GM12878 (cell line): ENCODE measurements around the gene CCL2. TPM values are rescaled to one million over a fixed set of nuclear protein-coding genes. Genes with fewer than 3 reads are reported as not detected.

Experiments
- ATAC-seq: fragments of 200-7000 bp; cut with Tn5 transposase; 3 replicates; pipeline ENCODE4 v1.9.1; 2020; ENCODE audit warnings: mild to moderate bottlenecking, moderate library complexity
- BruUV-seq: library from RNA; stranded (reverse); fragments of 400-500 nt; replicated peaks from 2 replicates; lab custom pipeline; 2021; lab: Mats Ljungman, UMichigan
- CTCF ChIA-PET: fragments of 300-600 bp; sonication (Branson Sonifier 250); formaldehyde crosslinking; extraction: SDS; loops from one replicate; lab custom pipeline; 2021; ENCODE audit warnings: inconsistent platforms; lab: Yijun Ruan, JAX
- POLR2A ChIA-PET: fragments of 350-600 bp; formaldehyde crosslinking; extraction: SDS; loops from one replicate; lab custom pipeline; 2021; ENCODE audit warnings: inconsistent platforms; lab: Charles Lee
- RAD21 ChIA-PET: fragments of 300-600 bp; sonication (Branson Sonifier 250); formaldehyde crosslinking; loops from one replicate; lab custom pipeline; 2023; ENCODE audit warnings: antibody characterized with exemption; ENCODE audit not compliant: unreplicated experiment; lab: Charles Lee
- SMC1A ChIA-PET: fragments of 300-600 bp; sonication (Branson Sonifier 250); formaldehyde crosslinking; loops from one replicate; lab custom pipeline; 2023; ENCODE audit not compliant: unreplicated experiment, uncharacterized antibody; lab: Charles Lee
- DNase-seq: peaks from one replicate; pipeline ENCODE4 v3.0.0-alpha.2; 2011; ENCODE audit warnings: low read depth, low spot score
- FAIRE-seq: peaks from 3 replicates; lab custom pipeline; 2011; peaks lifted over from hg19 to GRCh38; lab: Jason Lieb, UNC
- H2AFZ ChIP-seq: 2 replicates; pipeline ENCODE4 v1.6.0; 2011; ENCODE audit warnings: low read depth, low read length, control low read depth; ENCODE audit not compliant: control insufficient read depth
- H3K27ac ChIP-seq: 2 replicates; pipeline ENCODE4 v1.5.1; 2011; ENCODE audit warnings: control low read depth; ENCODE audit not compliant: control insufficient read depth, insufficient read depth
- H3K27me3 ChIP-seq, 2 experiments: replicated peaks in 1 of 2; 2 replicates each; pipeline versions ENCODE4 v1.6.0 to v1.6.1; 2011; ENCODE audit warnings: low read length in 1 of 2; ENCODE audit not compliant: control insufficient read depth in 2 of 2, insufficient read depth in 2 of 2
- H3K36me3 ChIP-seq, 2 experiments: 2 replicates each; pipeline ENCODE4 v1.5.1; 2011; ENCODE audit warnings: low read length in 1 of 2; ENCODE audit not compliant: control insufficient read depth in 2 of 2, insufficient read depth in 2 of 2
- H3K4me1 ChIP-seq: 2 replicates; pipeline ENCODE4 v1.6.1; 2011; ENCODE audit warnings: mild to moderate bottlenecking, low read length, moderate library complexity, mixed read lengths; ENCODE audit not compliant: control insufficient read depth, insufficient read depth
- H3K4me2 ChIP-seq: 2 replicates; pipeline ENCODE4 v1.6.0; 2011; ENCODE audit warnings: control low read depth; ENCODE audit not compliant: control insufficient read depth, insufficient read depth
- H3K4me3 ChIP-seq: fragments of 200-600 bp; sonication (generic); 2 replicates; pipeline ENCODE4 v1.5.1; 2016
- H3K79me2 ChIP-seq: 2 replicates; pipeline ENCODE4 v1.6.0; 2011; ENCODE audit warnings: low read length; ENCODE audit not compliant: control insufficient read depth, insufficient read depth
- H3K9ac ChIP-seq: 2 replicates; pipeline ENCODE4 v1.8.0; 2011; ENCODE audit warnings: low read length, control low read depth, mixed read lengths; ENCODE audit not compliant: control insufficient read depth, insufficient read depth
- H3K9me3 ChIP-seq: replicated peaks from 3 replicates; pipeline ENCODE4 v1.5.1; 2011; ENCODE audit warnings: mild to moderate bottlenecking, low read length; ENCODE audit not compliant: control insufficient read depth, insufficient read depth
- H4K20me1 ChIP-seq: 2 replicates; pipeline ENCODE4 v1.6.0; 2011; ENCODE audit not compliant: control insufficient read depth, insufficient read depth
- CBFB ChIP-seq: IDR thresholded peaks from 2 replicates; pipeline ENCODE4 v1.6.1; 2016; ENCODE audit warnings: antibody characterized with exemption, low read depth
- CHD1 ChIP-seq: IDR thresholded peaks from 2 replicates; pipeline ENCODE4 v1.6.1; 2012; ENCODE audit warnings: low read depth, low read length, improper control_type of control experiment
- CHD2 ChIP-seq: IDR thresholded peaks from 2 replicates; pipeline ENCODE4 v1.6.1; 2011; ENCODE audit warnings: low read depth, low read length, improper control_type of control experiment, borderline replicate concordance
- CREB1 ChIP-seq: IDR thresholded peaks from 2 replicates; pipeline ENCODE4 v1.6.1; 2012; ENCODE audit warnings: low read depth, mild to moderate bottlenecking, inconsistent platforms
- FOXK2 ChIP-seq: fragments of 450-650 bp; IDR thresholded peaks from 2 replicates; pipeline ENCODE4 v1.6.1; 2017; ENCODE audit warnings: mild to moderate bottlenecking, moderate library complexity
- IKZF1 ChIP-seq: fragments of 450-650 bp; conservative IDR thresholded peaks from 2 replicates; pipeline ENCODE4 v1.6.1; 2017; ENCODE audit warnings: antibody characterized with exemption, mild to moderate bottlenecking
- NFYB ChIP-seq: IDR thresholded peaks from 2 replicates; pipeline ENCODE4 v1.6.1; 2011; ENCODE audit warnings: low read depth, mild to moderate bottlenecking, low read length, improper control_type of control experiment, moderate library complexity; ENCODE audit not compliant: insufficient read depth
- NRF1 ChIP-seq: conservative IDR thresholded peaks from 2 replicates; pipeline ENCODE4 v1.6.1; 2011; ENCODE audit warnings: mild to moderate bottlenecking, low read depth, low read length, improper control_type of control experiment
- PML ChIP-seq: IDR thresholded peaks from 2 replicates; pipeline ENCODE4 v1.6.1; 2012; ENCODE audit warnings: low read length, inconsistent platforms
- POU2F2 ChIP-seq: IDR thresholded peaks from 3 replicates; pipeline ENCODE4 v1.6.1; 2011; ENCODE audit warnings: low read depth, mild to moderate bottlenecking, low read length, borderline replicate concordance
- RELA ChIP-seq: fragments of 450-650 bp; IDR thresholded peaks from 2 replicates; pipeline ENCODE4 v1.8.0; 2014; ENCODE audit warnings: borderline replicate concordance; ENCODE audit not compliant: partially characterized antibody
- WGBS: methylation state at CpG from one replicate; pipeline ENCODE4 v1.1.6; 2016; ENCODE audit warnings: low lambda C conversion rate; ENCODE audit not compliant: insufficient replicate concordance, insufficient coverage; ENCODE audit errors: missing lambda C conversion rate; 5-methylcytosine and 5-hydroxymethylcytosine counted together
- in situ Hi-C: fragments of 300-500 bp; cut with MboI; formaldehyde crosslinking; loops from 9 replicates; pipeline ENCODE4 v1.14.3; 2018; ENCODE audit warnings: mixed read lengths
- intact Hi-C: fragments of 100-400 bp; cut with micrococcal nuclease; formaldehyde crosslinking; loops from one replicate; pipeline ENCODE4 v1.14.2; 2022; ENCODE audit not compliant: unreplicated experiment
- polyA plus RNA-seq, 11 experiments: library from polyadenylated mRNA; depleted of rRNA in 4 of 11; unstranded in 6 of 11; stranded (reverse) in 5 of 11; fragments of >200 nt; fragmentation: Nextera tagmentation in 4 of 11; fragmentation: Illumina TruSeq in 1 of 11; extraction: Ambion mirVana in 4 of 11; extraction: Trizol in 1 of 11; gene quantifications; 1 replicate in 1 of 11; 2 replicates in 10 of 11; pipeline versions ENCODE4 v1.2.1 to v1.2.3, GENCODE V29; 2011 to 2016; ENCODE audit warnings: inconsistent platforms in 2 of 11, missing spikeins in 2 of 11, low read depth in 1 of 11
- total RNA-seq, 4 experiments: library from RNA; depleted of rRNA in 3 of 4; stranded (reverse); fragments of >200 nt in 3 of 4; fragmentation: Illumina TruSeq in 1 of 4; extraction: Trizol in 1 of 4; gene quantifications; 2 replicates each; pipeline versions ENCODE4 v1.2.1 to v1.2.3, GENCODE V29; 2013 to 2021
- TF ChIP-seq, protein P1 (sequence below): fragments of 450-650 bp; IDR thresholded peaks from 2 replicates; pipeline ENCODE4 v1.6.1; 2017; ENCODE audit warnings: mild to moderate bottlenecking, low read depth, inconsistent platforms; ENCODE audit not compliant: poor library complexity, severe bottlenecking
- TF ChIP-seq, protein P2 (sequence below): fragments of 450-650 bp; IDR thresholded peaks from 2 replicates; pipeline ENCODE4 v1.6.1; 2017; ENCODE audit warnings: mild to moderate bottlenecking

Gene CCL2
- total and polyA plus RNA-seq, 10 of the 15 experiments (the other 5 are each of a cell fraction or from before 2014, with no cell fraction given), result 0.16 to 0.18 TPM; not detected in 8

DNA sequence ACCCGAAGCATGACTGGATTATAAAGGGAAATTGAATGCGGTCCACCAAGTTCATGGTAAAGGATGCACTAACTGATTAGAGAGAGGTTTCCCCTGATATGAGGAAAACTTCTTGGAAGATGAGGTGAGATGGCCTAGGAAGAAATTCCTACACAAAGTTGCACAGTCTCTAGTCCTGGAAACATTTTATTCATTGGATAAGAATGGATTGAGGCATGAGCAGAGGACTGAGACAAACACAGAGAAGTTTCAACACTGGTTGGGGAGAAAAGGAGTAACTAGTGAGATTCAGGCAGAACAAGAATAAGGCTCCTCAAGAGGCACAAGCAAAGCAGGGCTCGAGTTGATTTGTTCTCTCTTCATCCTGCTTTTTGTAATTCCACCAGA lies 2.0 kb upstream of the CCL2 start:
- ChIA-PET RAD21 (no interaction called here), SMC1A (no interaction called here), POLR2A (no interaction called here), CTCF (interaction anchor here (1.6 to 1.9 kb wide), 2 partner anchors 52 to 109 kb away, joined by 5 to 6 read pairs; no protein-coding TSS in a partner anchor)
- FAIRE-seq (no peak), DNase-seq (no peak), ATAC-seq (no peak)
- no peak overlapping the region for H3K4me3 ChIP-seq
- H4K20me1 ChIP-seq, result no peaks in the 10 kb centered on the region; the same call in 1 of the 2 replicates
- in situ Hi-C loops, result no loop called here
- TF ChIP-seq CBFB (no peak), POU2F2 (no peak), NRF1 (no peak), CHD1 (no peak), CHD2 (no peak), RELA (no peak), IKZF1 (no peak), NFYB (no peak)
- H3K27ac ChIP-seq, result no peak overlapping the region
- BruUV-seq, result no TSS peak
- H3K9ac ChIP-seq, result no peak overlapping the region
- H3K79me2 ChIP-seq, result no peaks in the 10 kb centered on the region
- H3K4me2 ChIP-seq, result no peak overlapping the region
- H3K36me3 ChIP-seq, result no peaks in the 10 kb centered on the region
- peaks cover 1 to 17% of the 10 kb centered on the region in 2 experiments; a peak in 3 of 4 replicates for H3K27me3 ChIP-seq
- no peaks in the 10 kb centered on the region for H3K9me3 ChIP-seq
- H3K4me1 ChIP-seq, result peaks cover 16% of the 10 kb centered on the region
- intact Hi-C loops, result no loop called here
- H2AFZ ChIP-seq, result no peak overlapping the region
- WGBS, result 37% methylated on average over 3 of the region's 3 CpGs

DNA sequence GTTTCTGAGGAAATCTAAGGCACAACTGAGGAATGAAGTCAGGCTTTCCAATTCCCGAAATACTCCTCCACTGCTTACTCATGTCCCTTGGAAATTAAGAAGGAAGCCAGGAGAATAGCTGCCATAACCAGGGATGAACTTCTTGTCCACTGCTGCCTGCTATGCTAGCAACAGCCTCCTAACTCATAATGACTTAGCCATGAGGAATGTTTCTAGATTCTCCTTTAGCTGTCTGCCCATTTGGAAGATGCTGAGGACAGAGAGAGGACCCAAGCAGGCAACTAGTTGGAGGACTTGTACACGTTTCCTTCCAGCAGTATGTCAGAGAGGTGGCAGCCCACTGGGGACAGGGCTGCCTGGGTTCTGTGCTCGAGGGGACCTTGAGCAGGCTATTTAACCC lies 939 bp upstream of the CCL2 start:
- ChIA-PET POLR2A (no interaction called here), RAD21 (no interaction called here), CTCF (interaction anchor here (1.1 kb wide), 1 partner anchor 108 kb away, joined by 3 read pairs; no protein-coding TSS in a partner anchor), SMC1A (no interaction called here)
- no peak for DNase-seq
- H3K9me3 ChIP-seq, result no peaks in the 10 kb centered on the region
- peaks cover 1 to 17% of the 10 kb centered on the region in 2 experiments; a peak in 3 of 4 replicates for H3K27me3 ChIP-seq
- H2AFZ ChIP-seq, result no peak overlapping the region
- FAIRE-seq, result no peak
- H3K9ac ChIP-seq, result no peak overlapping the region
- peaks cover 16% of the 10 kb centered on the region for H3K4me1 ChIP-seq
- H3K27ac ChIP-seq, result no peak overlapping the region
- intact Hi-C loops (no loop called here), in situ Hi-C loops (no loop called here)
- no peaks in the 10 kb centered on the region for H3K36me3 ChIP-seq
- H3K79me2 ChIP-seq, result no peaks in the 10 kb centered on the region
- no TSS peak for BruUV-seq
- WGBS, result 6% methylated on average over 3 of the region's 3 CpGs
- H4K20me1 ChIP-seq, result no peaks in the 10 kb centered on the region; the same call in 1 of the 2 replicates
- H3K4me2 ChIP-seq, result no peak overlapping the region
- ATAC-seq, result no peak
- H3K4me3 ChIP-seq, result no peak overlapping the region
- TF ChIP-seq PML, result no peak
- TF ChIP-seq FOXK2, result no peak
- TF ChIP-seq, protein P1, sequence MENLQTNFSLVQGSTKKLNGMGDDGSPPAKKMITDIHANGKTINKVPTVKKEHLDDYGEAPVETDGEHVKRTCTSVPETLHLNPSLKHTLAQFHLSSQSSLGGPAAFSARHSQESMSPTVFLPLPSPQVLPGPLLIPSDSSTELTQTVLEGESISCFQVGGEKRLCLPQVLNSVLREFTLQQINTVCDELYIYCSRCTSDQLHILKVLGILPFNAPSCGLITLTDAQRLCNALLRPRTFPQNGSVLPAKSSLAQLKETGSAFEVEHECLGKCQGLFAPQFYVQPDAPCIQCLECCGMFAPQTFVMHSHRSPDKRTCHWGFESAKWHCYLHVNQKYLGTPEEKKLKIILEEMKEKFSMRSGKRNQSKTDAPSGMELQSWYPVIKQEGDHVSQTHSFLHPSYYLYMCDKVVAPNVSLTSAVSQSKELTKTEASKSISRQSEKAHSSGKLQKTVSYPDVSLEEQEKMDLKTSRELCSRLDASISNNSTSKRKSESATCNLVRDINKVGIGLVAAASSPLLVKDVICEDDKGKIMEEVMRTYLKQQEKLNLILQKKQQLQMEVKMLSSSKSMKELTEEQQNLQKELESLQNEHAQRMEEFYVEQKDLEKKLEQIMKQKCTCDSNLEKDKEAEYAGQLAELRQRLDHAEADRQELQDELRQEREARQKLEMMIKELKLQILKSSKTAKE, result no peak
- TF ChIP-seq, protein P2, sequence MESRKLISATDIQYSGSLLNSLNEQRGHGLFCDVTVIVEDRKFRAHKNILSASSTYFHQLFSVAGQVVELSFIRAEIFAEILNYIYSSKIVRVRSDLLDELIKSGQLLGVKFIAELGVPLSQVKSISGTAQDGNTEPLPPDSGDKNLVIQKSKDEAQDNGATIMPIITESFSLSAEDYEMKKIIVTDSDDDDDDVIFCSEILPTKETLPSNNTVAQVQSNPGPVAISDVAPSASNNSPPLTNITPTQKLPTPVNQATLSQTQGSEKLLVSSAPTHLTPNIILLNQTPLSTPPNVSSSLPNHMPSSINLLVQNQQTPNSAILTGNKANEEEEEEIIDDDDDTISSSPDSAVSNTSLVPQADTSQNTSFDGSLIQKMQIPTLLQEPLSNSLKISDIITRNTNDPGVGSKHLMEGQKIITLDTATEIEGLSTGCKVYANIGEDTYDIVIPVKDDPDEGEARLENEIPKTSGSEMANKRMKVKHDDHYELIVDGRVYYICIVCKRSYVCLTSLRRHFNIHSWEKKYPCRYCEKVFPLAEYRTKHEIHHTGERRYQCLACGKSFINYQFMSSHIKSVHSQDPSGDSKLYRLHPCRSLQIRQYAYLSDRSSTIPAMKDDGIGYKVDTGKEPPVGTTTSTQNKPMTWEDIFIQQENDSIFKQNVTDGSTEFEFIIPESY, result no peak
- no peak for TF ChIP-seq CREB1
